UCSD-AML1 (cell line): ENCODE data around the gene CCDC57.
A peak's percentile ranks its signal among the peaks of the same experiment; 100 is the strongest.
"Not testable (repeated sequence)": the region's sequence is repeated elsewhere in the genome, so short reads cannot be mapped to it uniquely, and the experiment has no call there.

Experiments used
- DNase-seq: peaks from one replicate; lab custom pipeline; 2025; ENCODE audit not compliant: unreplicated experiment; lab: John Stamatoyannopoulos, UW

Gene CCDC57

GRCh38 chr17:82179412-82179811 is 33.2 kb downstream of the CCDC57 start:
- DNase-seq = no peak

- DNase-seq = no peak
These were observed 34.0 kb downstream of the CCDC57 start for GRCh38 chr17:82178499-82179261.

- DNase-seq = no peak
These were observed 34.7 kb downstream of the CCDC57 start for GRCh38 chr17:82177761-82178498.

GRCh38 chr17:82177276-82177675 is 35.4 kb downstream of the CCDC57 start:
- DNase-seq = no peak

- no peak for DNase-seq
These were observed 36.7 kb downstream of the CCDC57 start for GRCh38 chr17:82175951-82176350.

- DNase-seq = no peak
These were observed 37.4 kb downstream of the CCDC57 start for GRCh38 chr17:82175201-82175600.

- not testable (repeated sequence) for DNase-seq
These were observed 38.4 kb downstream of the CCDC57 start for GRCh38 chr17:82174042-82174857.

- no peak for DNase-seq
These were observed 39.1 kb downstream of the CCDC57 start for GRCh38 chr17:82173351-82174041.

- no peak for DNase-seq
These were observed 40.0 kb downstream of the CCDC57 start for GRCh38 chr17:82172486-82173160.

- DNase-seq = no peak
These were observed 40.8 kb downstream of the CCDC57 start for GRCh38 chr17:82171750-82172375.

- peak; percentile 18 for DNase-seq
These were observed 42.2 kb downstream of the CCDC57 start for GRCh38 chr17:82170412-82170961.

- no peak for DNase-seq
These were observed 44.1 kb downstream of the CCDC57 start for GRCh38 chr17:82168568-82168967.

- no peak for DNase-seq
These were observed 45.6 kb downstream of the CCDC57 start for GRCh38 chr17:82167028-82167427.

GRCh38 chr17:82164853-82165252 is 47.8 kb downstream of the CCDC57 start:
- DNase-seq = no peak

GRCh38 chr17:82161216-82161615 is 51.4 kb downstream of the CCDC57 start:
- no peak for DNase-seq

- no peak for DNase-seq
These were observed 52.6 kb downstream of the CCDC57 start for GRCh38 chr17:82160075-82160474.

- DNase-seq = no peak
These were observed 53.8 kb downstream of the CCDC57 start for GRCh38 chr17:82158825-82159224.

GRCh38 chr17:82157046-82158035 is 55.3 kb downstream of the CCDC57 start:
- DNase-seq = no peak
